Activated T-cell treated with anti-CD3 and anti-CD28 coated beads, Interleukin-2, amount 50 U/mL, for 24 hours (primary cell): ENCODE measurements around the gene SSBP1.

Experiments
- DNase-seq: peaks from one replicate; pipeline ENCODE4 v3.0.0-alpha.2; 2020
- H3K27ac Mint-ChIP-seq: 2 replicates; pipeline ENCODE4 v1.8.0; 2020; ENCODE audit warnings: mild to moderate bottlenecking, mixed read lengths
- H3K27me3 Mint-ChIP-seq: 2 replicates; pipeline ENCODE4 v1.8.0; 2020; ENCODE audit warnings: mixed read lengths
- H3K36me3 Mint-ChIP-seq: 2 replicates; pipeline ENCODE4 v1.8.0; 2020; ENCODE audit warnings: low read depth, mixed read lengths
- H3K4me1 Mint-ChIP-seq: 2 replicates; pipeline ENCODE4 v1.8.0; 2020; ENCODE audit warnings: low read depth, mixed read lengths
- H3K4me3 Mint-ChIP-seq: 2 replicates; pipeline ENCODE4 v1.8.0; 2020; ENCODE audit warnings: mild to moderate bottlenecking, moderate library complexity, mixed read lengths
- H3K9me3 Mint-ChIP-seq: 2 replicates; pipeline ENCODE4 v1.8.0; 2020; ENCODE audit warnings: mixed read lengths

The SSBP1 gene

DNA sequence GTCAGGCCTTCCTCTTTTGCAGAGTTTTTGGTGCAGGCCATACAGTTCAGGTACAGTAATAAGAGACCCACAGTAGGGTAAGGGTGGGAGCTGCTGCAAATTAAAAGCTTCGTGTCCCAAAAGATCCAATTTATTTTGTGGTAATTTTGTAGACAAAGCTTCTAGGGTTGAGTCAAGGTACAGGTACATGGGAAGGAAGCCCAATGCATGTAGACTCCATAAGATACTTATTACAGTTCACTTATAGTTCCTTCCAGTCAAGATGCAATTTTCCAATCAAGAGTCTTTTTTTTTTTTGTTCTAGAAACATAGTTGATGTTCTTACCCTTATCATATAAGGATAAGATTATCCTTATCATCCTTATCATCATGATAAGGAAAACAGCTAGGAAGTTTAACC is 38.2 kb downstream of the SSBP1 start, which contains the start of gene TAS2R4:
Gene TAS2R4, plus strand, starts transcription at position 301 of the 400 bp plus-strand sequence. CDS start 1,815 bp downstream, outside the sequence.
- Mint-ChIP-seq H3K27me3 (no peaks in the 10 kb centered on the region), H3K9me3 (peaks cover 4% of the 10 kb centered on the region), H3K4me3 (no peak within 1 kb of the TSS), H3K27ac (no peak within 1 kb of the TSS), H3K36me3 (peaks cover 76% of the 10 kb centered on the region), H3K4me1 (peaks cover 4% of the 10 kb centered on the region)
- DNase-seq, result no peak

DNA sequence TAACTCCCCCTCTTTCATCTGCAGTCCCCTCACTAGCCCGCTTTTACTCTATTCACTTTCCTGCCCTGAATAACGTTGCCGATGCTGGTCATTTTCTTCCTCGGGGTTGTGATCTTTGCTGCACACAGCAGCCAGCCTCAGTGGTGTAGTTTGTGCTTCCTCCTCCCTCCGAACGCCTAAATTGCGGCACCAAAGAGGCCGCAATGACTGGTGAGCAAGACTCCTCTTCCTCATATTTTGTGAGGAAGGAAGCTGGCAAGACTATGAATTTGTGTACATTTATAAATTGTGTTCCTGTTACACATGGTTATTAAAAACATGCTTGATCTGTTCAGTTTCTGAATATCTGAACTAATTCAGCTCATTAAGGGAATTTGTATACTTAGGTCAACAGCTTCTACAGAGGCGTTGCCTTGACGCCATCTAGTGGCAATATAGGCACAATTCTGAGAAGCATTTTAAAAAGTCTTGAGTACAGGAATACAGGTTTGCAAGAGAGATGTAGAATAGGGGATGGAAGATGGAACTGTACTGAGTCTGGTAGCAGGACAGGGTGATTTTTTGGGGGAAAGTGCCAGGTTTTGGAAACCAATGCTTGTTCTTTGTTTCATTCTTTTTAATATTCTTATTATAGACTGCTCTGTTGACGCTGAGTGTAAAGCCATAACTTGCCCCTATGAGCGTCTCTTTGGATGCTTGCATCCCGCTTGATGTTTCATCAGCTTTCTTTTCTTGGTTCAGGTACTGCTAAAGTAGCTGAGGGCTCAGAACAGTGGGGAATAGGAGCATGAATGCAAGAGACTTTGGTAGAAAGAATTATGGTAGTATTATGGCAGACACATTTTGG is 47.8 kb downstream of the SSBP1 start:
- no peak for DNase-seq
- Mint-ChIP-seq H3K4me3 (no peak overlapping the region), H3K9me3 (no peaks in the 10 kb centered on the region), H3K36me3 (peaks cover 38% of the 10 kb centered on the region), H3K4me1 (no peaks in the 10 kb centered on the region), H3K27me3 (no peaks in the 10 kb centered on the region), H3K27ac (no peak overlapping the region)

- no peak overlapping the region for H3K27ac Mint-ChIP-seq
- no peak for DNase-seq
- H3K4me1 Mint-ChIP-seq, result no peaks in the 10 kb centered on the region
- H3K36me3 Mint-ChIP-seq, result peaks cover 45% of the 10 kb centered on the region
- no peaks in the 10 kb centered on the region for H3K9me3 Mint-ChIP-seq
- no peaks in the 10 kb centered on the region for H3K27me3 Mint-ChIP-seq
- no peak overlapping the region for H3K4me3 Mint-ChIP-seq
Measured at GRCh38 chr7:141788296-141788695, 50.1 kb downstream of the SSBP1 start.

GRCh38 chr7:141789917-141790316 is 51.8 kb downstream of the SSBP1 start, which contains the start of gene TAS2R5:
TSS of gene TAS2R5 (plus strand) at chr7:141790217. CDS start at chr7:141790362, 145 bp downstream.
- H3K9me3 Mint-ChIP-seq, result no peaks in the 10 kb centered on the region
- H3K27ac Mint-ChIP-seq, result no peak within 1 kb of the TSS
- H3K4me1 Mint-ChIP-seq, result no peaks in the 10 kb centered on the region
- DNase-seq, result no peak
- peaks cover 57% of the 10 kb centered on the region for H3K36me3 Mint-ChIP-seq
- no peaks in the 10 kb centered on the region for H3K27me3 Mint-ChIP-seq
- H3K4me3 Mint-ChIP-seq, result no peak within 1 kb of the TSS

GRCh38 chr7:141792526-141792925 is 54.4 kb downstream of the SSBP1 start:
- H3K27me3 Mint-ChIP-seq, result no peaks in the 10 kb centered on the region
- H3K36me3 Mint-ChIP-seq, result peaks cover 54% of the 10 kb centered on the region
- no peak overlapping the region for H3K27ac Mint-ChIP-seq
- no peak overlapping the region for H3K4me3 Mint-ChIP-seq
- H3K4me1 Mint-ChIP-seq, result no peaks in the 10 kb centered on the region
- no peak for DNase-seq
- no peaks in the 10 kb centered on the region for H3K9me3 Mint-ChIP-seq
